ENCODE data around the gene METTL24. TPM values are rescaled to one million over a fixed set of nuclear protein-coding genes. Genes with fewer than 3 reads are reported as not detected.

Gene METTL24
- polyA plus RNA-seq, 3 donors = 0.27 to 2.9 (median 0.54) TPM

Other genes with a start within 250 kb of the METTL24 start
- gene WASF1, start 178.7 kb downstream of the METTL24 start, polyA plus RNA-seq = 10 to 100 TPM in 1 of 3 donors, 1 to 10 TPM in 2; 2.2 to 13.5 (median 6.2) TPM
- 10 to 100 TPM in 1 of 3 donors, 1 to 10 TPM in 2; 6.8 to 12.8 (median 8.6) TPM for gene CDC40, start 177.9 kb downstream of the METTL24 start, polyA plus RNA-seq
- 1 to 10 TPM; 1.1 to 2.4 (median 1.8) TPM for gene DDO, start 57.2 kb upstream of the METTL24 start, polyA plus RNA-seq
- gene SLC22A16, start 118.3 kb upstream of the METTL24 start, polyA plus RNA-seq = under 1 TPM in 2 of 3 donors, not detected in 1; 0.08 to 0.21 TPM